Right atrium auricular region (tissue), 2 donors: ENCODE measurements around the gene ZCCHC7. TPM values are rescaled to one million over a fixed set of nuclear protein-coding genes. Genes with fewer than 3 reads are reported as not detected.

ENCODE experiments used
- DNase-seq: peaks from one replicate; pipeline ENCODE4 v3.0.0-alpha.2; 2019; ENCODE audit warnings: low spot score
- H3K27ac ChIP-seq, 2 donors: fragments of 200-600 bp; sonication (generic); 1 replicate in 1 of 2; 2 replicates in 1 of 2; pipeline ENCODE4 v1.5.1; 2016 to 2019
- H3K27me3 ChIP-seq, 2 donors: fragments of 200-600 bp; sonication (generic); one replicate each; pipeline versions ENCODE4 v1.5.1 to v1.6.0; 2017 to 2019
- H3K36me3 ChIP-seq: fragments of 200-600 bp; sonication (generic); one replicate; pipeline ENCODE4 v1.5.1; 2016
- H3K4me1 ChIP-seq, 2 donors: fragments of 200-600 bp; sonication (generic); one replicate each; pipeline versions ENCODE4 v1.5.1 to v1.6.0; 2017 to 2019
- H3K4me3 ChIP-seq, 2 donors: fragments of 200-600 bp; sonication (generic); 1 replicate in 1 of 2; 2 replicates in 1 of 2; pipeline ENCODE4 v1.5.1; 2017 to 2019; ENCODE audit warnings: mild to moderate bottlenecking in 1 of 2, moderate library complexity in 1 of 2
- H3K9me3 ChIP-seq, 2 donors: fragments of 200-600 bp; sonication (generic); one replicate each; pipeline ENCODE4 v1.5.1; 2019
- total RNA-seq, 2 donors: library from RNA; depleted of rRNA; stranded (reverse); fragments of >200 nt; gene quantifications; one replicate each; pipeline ENCODE4 v1.1.0, GENCODE V29; 2016
- TF ChIP-seq, protein P1 (sequence below), 2 donors: fragments of 200-600 bp; sonication (generic); IDR thresholded peaks; one replicate each; pipeline ENCODE4 v1.5.1; 2019; ENCODE audit warnings: antibody characterized with exemption in 2 of 2

Gene ZCCHC7
- total RNA-seq, 2 donors from 2014 or later: 8.1 to 8.6 TPM

DNA sequence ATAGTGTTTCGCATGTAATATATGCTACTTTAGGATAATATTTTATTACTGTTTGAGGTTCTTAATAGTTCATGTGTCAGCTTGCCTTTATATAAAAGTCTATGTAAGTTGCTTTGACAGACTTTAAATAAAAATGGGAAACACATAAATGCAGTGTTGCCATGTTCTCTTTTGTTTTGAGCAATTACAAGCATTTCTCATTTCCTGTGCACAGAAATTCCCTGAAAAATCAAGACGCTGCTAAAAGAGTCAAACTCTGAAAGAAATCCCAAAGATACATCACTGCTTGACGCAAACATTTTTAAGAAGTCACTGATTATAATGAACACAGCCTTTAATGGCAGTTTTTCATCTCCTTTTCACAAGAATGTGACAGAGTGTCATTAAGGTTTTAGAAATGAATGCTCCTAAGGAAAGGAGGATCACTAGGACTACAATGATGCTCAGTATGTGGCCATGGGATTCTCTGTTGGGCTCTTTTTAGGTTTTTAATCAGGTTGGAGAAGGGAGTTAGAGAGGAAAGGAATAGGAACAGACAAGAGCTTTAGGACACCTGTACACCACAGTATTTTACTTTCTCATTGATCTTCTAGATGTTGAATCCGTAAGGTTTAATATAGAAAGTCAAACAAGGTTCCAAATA, 29.4 kb downstream of the ZCCHC7 start:
- H3K27ac ChIP-seq: no peak overlapping the region
- H3K4me3 ChIP-seq: no peak overlapping the region
- H3K9me3 ChIP-seq: no peaks in the 10 kb centered on the region
- H3K27me3 ChIP-seq: no peaks in the 10 kb centered on the region
- H3K4me1 ChIP-seq: no peaks in the 10 kb centered on the region
- H3K36me3 ChIP-seq: no peaks in the 10 kb centered on the region
- DNase-seq: no peak
- TF ChIP-seq, protein P1, sequence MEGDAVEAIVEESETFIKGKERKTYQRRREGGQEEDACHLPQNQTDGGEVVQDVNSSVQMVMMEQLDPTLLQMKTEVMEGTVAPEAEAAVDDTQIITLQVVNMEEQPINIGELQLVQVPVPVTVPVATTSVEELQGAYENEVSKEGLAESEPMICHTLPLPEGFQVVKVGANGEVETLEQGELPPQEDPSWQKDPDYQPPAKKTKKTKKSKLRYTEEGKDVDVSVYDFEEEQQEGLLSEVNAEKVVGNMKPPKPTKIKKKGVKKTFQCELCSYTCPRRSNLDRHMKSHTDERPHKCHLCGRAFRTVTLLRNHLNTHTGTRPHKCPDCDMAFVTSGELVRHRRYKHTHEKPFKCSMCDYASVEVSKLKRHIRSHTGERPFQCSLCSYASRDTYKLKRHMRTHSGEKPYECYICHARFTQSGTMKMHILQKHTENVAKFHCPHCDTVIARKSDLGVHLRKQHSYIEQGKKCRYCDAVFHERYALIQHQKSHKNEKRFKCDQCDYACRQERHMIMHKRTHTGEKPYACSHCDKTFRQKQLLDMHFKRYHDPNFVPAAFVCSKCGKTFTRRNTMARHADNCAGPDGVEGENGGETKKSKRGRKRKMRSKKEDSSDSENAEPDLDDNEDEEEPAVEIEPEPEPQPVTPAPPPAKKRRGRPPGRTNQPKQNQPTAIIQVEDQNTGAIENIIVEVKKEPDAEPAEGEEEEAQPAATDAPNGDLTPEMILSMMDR (IDR thresholded peaks at IDR 0.05): no peak

DNA sequence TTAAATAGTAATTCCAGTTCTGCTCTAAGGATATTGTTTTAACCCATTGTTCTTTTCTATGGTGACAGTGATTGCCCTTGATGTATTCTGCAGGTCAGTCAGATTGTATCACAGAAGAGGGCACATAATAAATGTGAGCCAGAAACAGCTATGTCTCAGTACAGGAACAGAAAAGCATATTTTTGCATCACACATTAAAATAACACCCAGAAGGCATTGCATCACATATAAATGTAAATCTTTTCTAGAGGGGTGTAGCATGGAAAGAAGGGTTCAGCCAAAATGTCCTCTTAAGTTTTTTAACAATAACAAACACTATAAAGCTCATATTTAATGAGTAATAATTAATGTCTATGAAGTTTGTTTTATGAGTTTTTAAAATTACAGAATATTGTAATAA, 30.0 kb downstream of the ZCCHC7 start:
- Histone ChIP-seq H3K27me3 (no peaks in the 10 kb centered on the region), H3K27ac (no peak overlapping the region), H3K9me3 (no peaks in the 10 kb centered on the region), H3K4me1 (no peaks in the 10 kb centered on the region), H3K4me3 (no peak overlapping the region), H3K36me3 (no peaks in the 10 kb centered on the region)
- no peak for DNase-seq
- TF ChIP-seq, protein P1 (IDR thresholded peaks at IDR 0.05): no peak

DNA sequence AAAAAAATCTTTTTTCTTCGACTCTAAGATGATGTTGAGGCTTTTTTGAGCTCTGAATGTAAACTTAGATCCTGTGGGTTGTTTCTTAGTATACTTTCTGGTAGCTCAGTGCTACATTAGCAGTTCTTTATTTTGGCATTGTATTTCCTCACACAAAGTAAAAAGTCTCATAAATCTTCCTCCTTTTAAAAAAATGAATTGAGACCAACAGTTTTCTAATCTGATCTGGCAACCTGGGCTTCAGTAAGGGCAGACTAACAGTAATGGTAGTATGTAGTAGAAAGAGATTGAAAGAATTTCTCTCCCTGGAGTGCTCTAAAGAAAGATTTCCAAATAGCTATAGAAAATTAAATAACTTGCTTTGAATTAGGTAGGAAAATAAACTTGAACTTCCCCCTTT, 31.4 kb downstream of the ZCCHC7 start:
- Histone ChIP-seq H3K4me3 (no peak overlapping the region), H3K27me3 (no peaks in the 10 kb centered on the region), H3K9me3 (no peaks in the 10 kb centered on the region), H3K36me3 (no peaks in the 10 kb centered on the region), H3K27ac (no peak overlapping the region), H3K4me1 (peaks cover 0 to 2% of the 10 kb centered on the region in 2 donors)
- no peak for DNase-seq
- TF ChIP-seq, protein P1 (IDR thresholded peaks at IDR 0.05): no peak

DNA sequence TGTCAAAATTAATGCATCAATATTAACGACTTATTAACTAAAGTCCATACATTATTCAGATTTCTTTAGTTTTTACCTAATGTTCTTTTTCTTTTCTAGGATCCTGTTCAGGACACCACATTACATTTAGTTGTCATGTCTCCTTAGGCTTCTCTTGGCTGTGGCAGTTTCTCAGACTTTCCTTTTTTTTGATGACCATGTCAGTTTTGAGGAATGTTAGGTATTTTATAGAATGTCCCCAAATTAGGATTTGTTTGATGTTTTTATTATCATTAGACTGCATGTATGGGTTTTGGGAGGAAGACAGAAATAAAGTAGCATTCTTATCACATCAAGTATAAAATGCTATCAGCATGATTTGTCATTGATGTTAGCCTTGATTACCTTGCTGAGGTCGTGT, 32.0 kb downstream of the ZCCHC7 start:
- no peaks in the 10 kb centered on the region for H3K27me3 ChIP-seq
- TF ChIP-seq, protein P1 (IDR thresholded peaks at IDR 0.05): no peak
- H3K4me3 ChIP-seq: no peak overlapping the region
- no peaks in the 10 kb centered on the region for H3K36me3 ChIP-seq
- H3K4me1 ChIP-seq: peaks cover 0 to 8% of the 10 kb centered on the region in 2 donors
- no peak for DNase-seq
- no peak overlapping the region for H3K27ac ChIP-seq
- H3K9me3 ChIP-seq: no peaks in the 10 kb centered on the region

DNA sequence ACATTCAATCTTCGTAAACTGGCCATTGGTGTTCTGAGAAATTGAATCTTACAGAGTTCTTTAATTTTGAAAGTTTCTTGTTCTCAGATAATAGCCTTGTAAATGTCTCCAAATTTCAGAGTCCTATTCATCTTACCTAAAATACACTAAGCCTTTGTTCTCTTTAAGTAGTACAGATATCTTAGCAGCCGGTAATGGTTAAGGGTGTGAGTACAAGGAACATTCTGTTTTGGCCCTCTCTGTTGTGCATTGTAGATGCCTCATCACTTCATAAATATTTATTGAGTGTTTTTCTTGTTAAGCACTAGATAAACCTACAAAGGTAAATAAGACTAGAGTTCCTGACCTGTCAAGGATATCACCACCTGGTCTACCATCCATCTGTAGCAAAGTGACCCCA, 35.2 kb downstream of the ZCCHC7 start:
- H3K27ac ChIP-seq: no peak overlapping the region
- H3K36me3 ChIP-seq: no peaks in the 10 kb centered on the region
- H3K4me3 ChIP-seq: no peak overlapping the region
- no peak for DNase-seq
- H3K27me3 ChIP-seq: no peaks in the 10 kb centered on the region
- TF ChIP-seq, protein P1 (IDR thresholded peaks at IDR 0.05): no peak
- no peaks in the 10 kb centered on the region for H3K9me3 ChIP-seq
- H3K4me1 ChIP-seq: peaks cover 0 to 8% of the 10 kb centered on the region in 2 donors

DNA sequence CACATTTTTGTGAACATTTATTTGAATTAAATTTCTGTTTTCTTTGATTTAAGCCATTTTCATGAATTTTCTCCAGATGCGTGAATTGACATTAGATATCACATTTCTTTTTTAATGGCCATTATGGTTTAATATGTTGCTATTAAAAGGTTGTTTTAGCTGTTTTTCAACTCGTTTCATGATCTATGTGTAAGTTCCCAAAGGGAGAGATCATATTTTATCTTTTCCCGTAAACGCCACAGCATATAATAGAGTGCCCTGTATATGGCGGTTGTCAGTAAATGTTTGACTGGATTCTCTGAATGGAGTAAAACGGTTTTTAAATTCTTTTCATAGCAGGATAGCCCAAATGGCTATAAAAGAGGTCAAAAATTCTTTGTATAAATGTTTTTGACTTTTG, 35.8 kb downstream of the ZCCHC7 start:
- peaks cover 0 to 8% of the 10 kb centered on the region in 2 donors for H3K4me1 ChIP-seq
- DNase-seq: no peak
- H3K27me3 ChIP-seq: no peaks in the 10 kb centered on the region
- no peaks in the 10 kb centered on the region for H3K36me3 ChIP-seq
- no peak overlapping the region for H3K27ac ChIP-seq
- H3K4me3 ChIP-seq: no peak overlapping the region
- TF ChIP-seq, protein P1 (IDR thresholded peaks at IDR 0.05): no peak
- no peaks in the 10 kb centered on the region for H3K9me3 ChIP-seq
